ENCODE results near the gene SEL1L.

The SEL1L gene

GRCh38 chr14:81446279-81447007 lies 87.2 kb downstream of the SEL1L start:
- no peaks in the 10 kb centered on the region for H3K9me3 ChIP-seq (ENCODE audit: control insufficient read depth, low read length)
- H3K4me1 ChIP-seq: no peaks in the 10 kb centered on the region
- H3K4me2 ChIP-seq (ENCODE audit: low read length): no peak overlapping the region
- no peaks in the 10 kb centered on the region for H3K79me2 ChIP-seq
- no peak overlapping the region for H3K4me3 ChIP-seq (ENCODE audit: low read depth, low read length)
- no peak overlapping the region for H3K27ac ChIP-seq
- H3K27me3 ChIP-seq (ENCODE audit: control insufficient read depth, insufficient read depth, low read length): no peaks in the 10 kb centered on the region
- TF ChIP-seq, protein P1, sequence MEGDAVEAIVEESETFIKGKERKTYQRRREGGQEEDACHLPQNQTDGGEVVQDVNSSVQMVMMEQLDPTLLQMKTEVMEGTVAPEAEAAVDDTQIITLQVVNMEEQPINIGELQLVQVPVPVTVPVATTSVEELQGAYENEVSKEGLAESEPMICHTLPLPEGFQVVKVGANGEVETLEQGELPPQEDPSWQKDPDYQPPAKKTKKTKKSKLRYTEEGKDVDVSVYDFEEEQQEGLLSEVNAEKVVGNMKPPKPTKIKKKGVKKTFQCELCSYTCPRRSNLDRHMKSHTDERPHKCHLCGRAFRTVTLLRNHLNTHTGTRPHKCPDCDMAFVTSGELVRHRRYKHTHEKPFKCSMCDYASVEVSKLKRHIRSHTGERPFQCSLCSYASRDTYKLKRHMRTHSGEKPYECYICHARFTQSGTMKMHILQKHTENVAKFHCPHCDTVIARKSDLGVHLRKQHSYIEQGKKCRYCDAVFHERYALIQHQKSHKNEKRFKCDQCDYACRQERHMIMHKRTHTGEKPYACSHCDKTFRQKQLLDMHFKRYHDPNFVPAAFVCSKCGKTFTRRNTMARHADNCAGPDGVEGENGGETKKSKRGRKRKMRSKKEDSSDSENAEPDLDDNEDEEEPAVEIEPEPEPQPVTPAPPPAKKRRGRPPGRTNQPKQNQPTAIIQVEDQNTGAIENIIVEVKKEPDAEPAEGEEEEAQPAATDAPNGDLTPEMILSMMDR (IDR thresholded peaks at IDR 0.05): no peak
- no peaks in the 10 kb centered on the region for H3K36me3 ChIP-seq (ENCODE audit: control insufficient read depth, insufficient read depth, low read length)
- H2AFZ ChIP-seq: no peak overlapping the region
- H3K9ac ChIP-seq: no peak overlapping the region

DNA sequence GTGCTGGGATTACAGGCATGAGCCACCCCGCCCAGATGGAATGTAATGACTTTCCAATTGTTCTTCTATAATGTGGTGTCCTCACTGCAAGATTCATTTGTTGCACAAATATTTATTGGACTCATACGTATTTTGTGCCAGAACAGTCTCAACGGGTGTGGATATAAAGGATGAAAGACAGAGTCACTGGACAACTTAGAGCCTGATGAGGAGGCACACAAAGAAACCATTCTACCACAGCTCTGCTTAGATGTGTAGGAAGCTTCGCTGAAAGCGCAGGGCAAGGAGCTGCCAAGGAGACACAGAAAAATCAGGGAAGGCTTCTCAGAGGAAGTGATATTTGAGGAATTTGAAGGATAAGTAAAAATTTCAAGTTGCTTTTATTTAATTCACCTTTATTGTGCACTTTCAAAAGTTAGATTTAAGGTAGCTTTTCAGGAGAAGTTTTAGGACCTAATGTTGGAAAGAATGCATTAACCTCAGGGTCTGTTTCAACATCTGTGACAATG lies 92.0 kb downstream of the SEL1L start:
- Histone ChIP-seq H3K27me3 (ENCODE audit: control insufficient read depth, insufficient read depth, low read length) (no peaks in the 10 kb centered on the region), H3K9me3 (ENCODE audit: control insufficient read depth, low read length) (no peaks in the 10 kb centered on the region), H2AFZ (no peak overlapping the region), H3K27ac (no peak overlapping the region), H3K4me2 (ENCODE audit: low read length) (no peak overlapping the region), H3K4me3 (ENCODE audit: low read depth, low read length) (no peak overlapping the region), H3K79me2 (no peaks in the 10 kb centered on the region), H3K36me3 (ENCODE audit: control insufficient read depth, insufficient read depth, low read length) (no peaks in the 10 kb centered on the region), H3K9ac (no peak overlapping the region), H3K4me1 (no peaks in the 10 kb centered on the region)
- TF ChIP-seq, protein P1 (IDR thresholded peaks at IDR 0.05): no peak

DNA sequence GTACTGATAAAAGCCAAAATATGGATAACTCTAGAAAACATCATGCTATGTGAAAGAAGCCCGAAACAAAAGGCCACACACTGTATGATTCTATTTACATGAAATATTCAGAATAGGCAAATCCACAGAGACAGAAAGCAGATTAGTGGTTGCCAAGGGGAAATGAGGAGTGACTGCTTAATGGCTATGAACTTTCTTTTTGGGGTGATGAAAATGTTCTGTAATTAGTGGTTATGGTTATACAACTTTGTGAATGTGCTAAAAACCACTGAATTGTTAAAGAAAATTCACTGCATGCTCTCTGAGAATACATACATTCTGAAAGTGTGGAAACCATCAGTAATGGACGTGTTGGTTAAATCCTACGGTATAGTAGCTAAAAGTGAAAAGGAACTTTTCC lies 93.6 kb downstream of the SEL1L start:
- no peaks in the 10 kb centered on the region for H3K4me1 ChIP-seq
- no peak overlapping the region for H3K27ac ChIP-seq
- H3K4me3 ChIP-seq (ENCODE audit: low read depth, low read length): no peak overlapping the region
- H3K36me3 ChIP-seq (ENCODE audit: control insufficient read depth, insufficient read depth, low read length): no peaks in the 10 kb centered on the region
- H3K27me3 ChIP-seq (ENCODE audit: control insufficient read depth, insufficient read depth, low read length): no peaks in the 10 kb centered on the region
- no peak overlapping the region for H3K9ac ChIP-seq
- H3K79me2 ChIP-seq: no peaks in the 10 kb centered on the region
- no peak overlapping the region for H3K4me2 ChIP-seq (ENCODE audit: low read length)
- TF ChIP-seq, protein P1 (IDR thresholded peaks at IDR 0.05): no peak
- no peaks in the 10 kb centered on the region for H3K9me3 ChIP-seq (ENCODE audit: control insufficient read depth, low read length)
- no peak overlapping the region for H2AFZ ChIP-seq

DNA sequence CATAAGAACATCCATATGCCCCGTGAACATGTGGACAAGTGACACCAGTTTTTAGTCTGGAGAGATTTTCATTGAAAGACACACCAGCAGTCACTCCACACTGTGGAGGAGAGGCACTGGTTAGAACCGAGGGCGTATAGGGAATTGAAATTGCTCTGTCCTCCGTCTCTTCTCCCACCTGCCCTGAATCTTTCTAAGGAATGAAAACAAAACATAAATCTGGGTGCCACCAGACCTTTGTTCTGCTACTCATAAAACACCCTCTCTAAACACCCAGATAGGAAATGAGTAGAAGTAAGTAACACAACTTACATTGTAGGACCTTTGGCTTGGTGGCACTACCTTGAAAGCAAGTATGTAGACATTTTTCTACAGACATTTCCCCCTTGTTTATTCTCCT lies 96.4 kb downstream of the SEL1L start:
- H3K36me3 ChIP-seq (ENCODE audit: control insufficient read depth, insufficient read depth, low read length): no peaks in the 10 kb centered on the region
- TF ChIP-seq, protein P1 (IDR thresholded peaks at IDR 0.05): no peak
- no peak overlapping the region for H3K9ac ChIP-seq
- no peaks in the 10 kb centered on the region for H3K9me3 ChIP-seq (ENCODE audit: control insufficient read depth, low read length)
- H3K4me1 ChIP-seq: no peaks in the 10 kb centered on the region
- H3K27ac ChIP-seq: no peak overlapping the region
- H2AFZ ChIP-seq: no peak overlapping the region
- no peak overlapping the region for H3K4me3 ChIP-seq (ENCODE audit: low read depth, low read length)
- H3K79me2 ChIP-seq: no peaks in the 10 kb centered on the region
- H3K27me3 ChIP-seq (ENCODE audit: control insufficient read depth, insufficient read depth, low read length): no peaks in the 10 kb centered on the region
- H3K4me2 ChIP-seq (ENCODE audit: low read length): no peak overlapping the region
